IPS-18a (cell line): ENCODE results near the gene PAFAH2.
"Not testable (repeated sequence)": the region's sequence is repeated elsewhere in the genome, so short reads cannot be mapped to it uniquely, and the experiment has no call there.

Experiments used
- H3K27ac ChIP-seq: one replicate; pipeline ENCODE4 v1.5.1; 2013; ENCODE audit warnings: low read length
- H3K27me3 ChIP-seq: one replicate; pipeline ENCODE4 v1.6.1; 2013; ENCODE audit warnings: mild to moderate bottlenecking, low read length; ENCODE audit not compliant: control insufficient read depth, insufficient read depth
- H3K36me3 ChIP-seq: one replicate; pipeline ENCODE4 v1.6.1; 2013; ENCODE audit warnings: low read depth, low read length; ENCODE audit not compliant: control insufficient read depth
- H3K4me1 ChIP-seq: one replicate; pipeline ENCODE4 v1.6.1; 2013; ENCODE audit warnings: low read depth, low read length; ENCODE audit not compliant: control insufficient read depth
- H3K4me3 ChIP-seq: one replicate; pipeline ENCODE4 v1.5.1; 2013; ENCODE audit warnings: low read length
- H3K9ac ChIP-seq: one replicate; pipeline ENCODE4 v1.6.1; 2013; ENCODE audit warnings: mild to moderate bottlenecking, low read length, moderate library complexity
- H3K9me3 ChIP-seq: one replicate; pipeline ENCODE4 v1.6.1; 2013; ENCODE audit warnings: low read depth, low read length; ENCODE audit not compliant: control insufficient read depth

Gene PAFAH2

GRCh38 chr1:25967308-25967707 is 30.6 kb downstream of the PAFAH2 start:
- Histone ChIP-seq H3K9me3 (no peaks in the 10 kb centered on the region), H3K27me3 (no peaks in the 10 kb centered on the region), H3K27ac (no peak overlapping the region), H3K4me1 (no peaks in the 10 kb centered on the region), H3K9ac (no peak overlapping the region), H3K4me3 (no peak overlapping the region), H3K36me3 (peaks cover under 1% of the 10 kb centered on the region)

- Histone ChIP-seq H3K27ac (no peak overlapping the region), H3K4me3 (no peak overlapping the region), H3K27me3 (no peaks in the 10 kb centered on the region), H3K9me3 (no peaks in the 10 kb centered on the region), H3K9ac (no peak overlapping the region), H3K4me1 (no peaks in the 10 kb centered on the region), H3K36me3 (peaks cover 16% of the 10 kb centered on the region)
These were observed 38.3 kb downstream of the PAFAH2 start for GRCh38 chr1:25959611-25960010.

- Histone ChIP-seq H3K36me3 (peaks cover 16% of the 10 kb centered on the region), H3K9ac (no peak overlapping the region), H3K4me3 (no peak overlapping the region), H3K4me1 (peaks cover 3% of the 10 kb centered on the region), H3K27ac (no peak overlapping the region), H3K9me3 (no peaks in the 10 kb centered on the region), H3K27me3 (no peaks in the 10 kb centered on the region)
These were observed 39.4 kb downstream of the PAFAH2 start for GRCh38 chr1:25958465-25958864.

- H3K36me3 ChIP-seq: peaks cover 5% of the 10 kb centered on the region
These were observed 42.3 kb downstream of the PAFAH2 start for GRCh38 chr1:25955553-25955952.

GRCh38 chr1:25954282-25954938 is 43.5 kb downstream of the PAFAH2 start:
- H3K4me1 ChIP-seq: peaks cover 3% of the 10 kb centered on the region
- H3K36me3 ChIP-seq: no peaks in the 10 kb centered on the region
- H3K9me3 ChIP-seq: no peaks in the 10 kb centered on the region
- H3K4me3 ChIP-seq: no peak overlapping the region
- H3K27me3 ChIP-seq: no peaks in the 10 kb centered on the region
- H3K27ac ChIP-seq: no peak overlapping the region
- H3K9ac ChIP-seq: no peak overlapping the region

More at GRCh38 chr1:25955553-25955952, 42.3 kb downstream of the PAFAH2 start:
- no peaks in the 10 kb centered on the region for H3K9me3 ChIP-seq
- H3K27me3 ChIP-seq: no peaks in the 10 kb centered on the region
- peaks cover 3% of the 10 kb centered on the region for H3K4me1 ChIP-seq
- H3K27ac ChIP-seq: no peak overlapping the region
- no peak overlapping the region for H3K4me3 ChIP-seq
- no peak overlapping the region for H3K9ac ChIP-seq

GRCh38 chr1:25952841-25953401 is 44.9 kb downstream of the PAFAH2 start:
- Histone ChIP-seq H3K9me3 (no peaks in the 10 kb centered on the region), H3K4me1 (peaks cover 3% of the 10 kb centered on the region), H3K36me3 (no peaks in the 10 kb centered on the region), H3K4me3 (no peak overlapping the region), H3K9ac (no peak overlapping the region), H3K27ac (no peak overlapping the region), H3K27me3 (no peaks in the 10 kb centered on the region)

- no peaks in the 10 kb centered on the region for H3K4me1 ChIP-seq
These were observed 49.2 kb downstream of the PAFAH2 start for GRCh38 chr1:25948641-25949040.

GRCh38 chr1:25947027-25947426 is 50.8 kb downstream of the PAFAH2 start:
- Histone ChIP-seq H3K9ac (no peak overlapping the region), H3K27me3 (no peaks in the 10 kb centered on the region), H3K4me1 (no peaks in the 10 kb centered on the region), H3K27ac (no peak overlapping the region), H3K9me3 (no peaks in the 10 kb centered on the region), H3K4me3 (no peak overlapping the region), H3K36me3 (no peaks in the 10 kb centered on the region)

More at GRCh38 chr1:25948641-25949040, 49.2 kb downstream of the PAFAH2 start:
- Histone ChIP-seq H3K27ac (no peak overlapping the region), H3K27me3 (no peaks in the 10 kb centered on the region), H3K9ac (no peak overlapping the region), H3K36me3 (no peaks in the 10 kb centered on the region), H3K4me3 (no peak overlapping the region), H3K9me3 (no peaks in the 10 kb centered on the region)

- Histone ChIP-seq H3K27ac (no peak overlapping the region), H3K4me3 (no peak overlapping the region), H3K9me3 (no peaks in the 10 kb centered on the region), H3K9ac (no peak overlapping the region), H3K27me3 (no peaks in the 10 kb centered on the region), H3K36me3 (no peaks in the 10 kb centered on the region), H3K4me1 (no peaks in the 10 kb centered on the region)
These were observed 52.1 kb downstream of the PAFAH2 start for GRCh38 chr1:25945761-25946160.

- H3K36me3 ChIP-seq: no peaks in the 10 kb centered on the region
- no peak overlapping the region for H3K4me3 ChIP-seq
- H3K27ac ChIP-seq: no peak overlapping the region
- H3K9ac ChIP-seq: no peak overlapping the region
- H3K4me1 ChIP-seq: no peaks in the 10 kb centered on the region
- no peaks in the 10 kb centered on the region for H3K27me3 ChIP-seq
- no peaks in the 10 kb centered on the region for H3K9me3 ChIP-seq
These were observed 52.9 kb downstream of the PAFAH2 start for GRCh38 chr1:25944986-25945385.

GRCh38 chr1:25943511-25943910 is 54.4 kb downstream of the PAFAH2 start:
- not testable (repeated sequence) for H3K4me3 ChIP-seq, H3K36me3 ChIP-seq, H3K9ac ChIP-seq, H3K9me3 ChIP-seq, H3K27ac ChIP-seq, H3K4me1 ChIP-seq, H3K27me3 ChIP-seq

- no peaks in the 10 kb centered on the region for H3K4me1 ChIP-seq
- H3K9ac ChIP-seq: no peak overlapping the region
- H3K36me3 ChIP-seq: no peaks in the 10 kb centered on the region
- H3K9me3 ChIP-seq: no peaks in the 10 kb centered on the region
- H3K27ac ChIP-seq: no peak overlapping the region
- no peak overlapping the region for H3K4me3 ChIP-seq
- no peaks in the 10 kb centered on the region for H3K27me3 ChIP-seq
These were observed 60.9 kb downstream of the PAFAH2 start for GRCh38 chr1:25936947-25937346.
